HEK293 (cell line): Measurements from ENCODE around the gene TARS2.
A peak's percentile ranks its signal among the peaks of the same experiment; 100 is the strongest.

Source experiments
- FEZF1 ChIP-seq: fragments of 450-650 bp; formaldehyde crosslinking; IDR thresholded peaks from 2 replicates; pipeline ENCODE4 v1.5.1; 2016; ENCODE audit warnings: missing biosample characterization, missing genetic modification characterization
- KLF9 ChIP-seq: fragments of 450-650 bp; formaldehyde crosslinking; IDR thresholded peaks from 2 replicates; pipeline ENCODE4 v1.5.1; 2016; ENCODE audit warnings: missing biosample characterization, missing genetic modification characterization, low read depth
- TRIM28 ChIP-seq: IDR thresholded peaks from 2 replicates; pipeline ENCODE4 v1.6.1; 2011; ENCODE audit warnings: low read length, control low read depth, borderline replicate concordance
- WT1 ChIP-seq: fragments of 450-650 bp; formaldehyde crosslinking; IDR thresholded peaks from 2 replicates; pipeline ENCODE4 v1.5.1; 2016; ENCODE audit warnings: missing biosample characterization, missing genetic modification characterization
- ZBTB48 ChIP-seq: fragments of 450-650 bp; formaldehyde crosslinking; IDR thresholded peaks from 2 replicates; pipeline ENCODE4 v1.5.1; 2016; ENCODE audit warnings: missing biosample characterization, missing genetic modification characterization
- ZBTB8A ChIP-seq: fragments of 450-650 bp; formaldehyde crosslinking; IDR thresholded peaks from 2 replicates; pipeline ENCODE4 v1.5.1; 2016; ENCODE audit warnings: missing biosample characterization, missing genetic modification characterization
- ZEB2 ChIP-seq: fragments of 450-650 bp; formaldehyde crosslinking; IDR thresholded peaks from 2 replicates; pipeline ENCODE4 v1.5.1; 2016; ENCODE audit warnings: missing biosample characterization, missing genetic modification characterization
- ZNF157 ChIP-seq: fragments of 450-650 bp; formaldehyde crosslinking; IDR thresholded peaks from 2 replicates; pipeline ENCODE4 v1.5.1; 2016; ENCODE audit warnings: missing biosample characterization, missing genetic modification characterization
- ZNF335 ChIP-seq: fragments of 450-650 bp; formaldehyde crosslinking; conservative IDR thresholded peaks from 2 replicates; pipeline ENCODE4 v1.5.1; 2016; ENCODE audit warnings: missing biosample characterization, missing genetic modification characterization
- ZNF394 ChIP-seq: fragments of 450-650 bp; formaldehyde crosslinking; IDR thresholded peaks from 2 replicates; pipeline ENCODE4 v1.5.1; 2016; ENCODE audit warnings: missing biosample characterization, missing genetic modification characterization, mild to moderate bottlenecking, moderate library complexity, borderline replicate concordance
- ZNF423 ChIP-seq: fragments of 450-650 bp; formaldehyde crosslinking; IDR thresholded peaks from 2 replicates; pipeline ENCODE4 v1.5.1; 2016; ENCODE audit warnings: missing biosample characterization, missing genetic modification characterization
- ZNF501 ChIP-seq: fragments of 450-650 bp; formaldehyde crosslinking; IDR thresholded peaks from 2 replicates; pipeline ENCODE4 v1.5.1; 2016; ENCODE audit warnings: missing biosample characterization, missing genetic modification characterization
- ZNF510 ChIP-seq: fragments of 450-650 bp; formaldehyde crosslinking; IDR thresholded peaks from 2 replicates; pipeline ENCODE4 v1.5.1; 2018; ENCODE audit warnings: mild to moderate bottlenecking, missing genetic modification characterization, missing biosample characterization; ENCODE audit not compliant: insufficient replicate concordance
- ZNF529 ChIP-seq: fragments of 450-650 bp; formaldehyde crosslinking; IDR thresholded peaks from 2 replicates; pipeline ENCODE4 v1.5.1; 2017; ENCODE audit warnings: missing genetic modification characterization, missing biosample characterization; ENCODE audit not compliant: insufficient replicate concordance
- ZNF558 ChIP-seq: fragments of 450-650 bp; formaldehyde crosslinking; IDR thresholded peaks from 2 replicates; pipeline ENCODE4 v1.5.1; 2016; ENCODE audit warnings: missing biosample characterization, missing genetic modification characterization
- ZNF580 ChIP-seq: fragments of 450-650 bp; formaldehyde crosslinking; IDR thresholded peaks from 2 replicates; pipeline ENCODE4 v1.5.1; 2016; ENCODE audit warnings: missing biosample characterization, missing genetic modification characterization
- ZNF600 ChIP-seq: fragments of 450-650 bp; formaldehyde crosslinking; IDR thresholded peaks from 2 replicates; pipeline ENCODE4 v1.5.1; 2016; ENCODE audit warnings: missing biosample characterization, missing genetic modification characterization
- ZNF639 ChIP-seq: fragments of 450-650 bp; formaldehyde crosslinking; IDR thresholded peaks from 2 replicates; pipeline ENCODE4 v1.5.1; 2016; ENCODE audit warnings: missing biosample characterization, missing genetic modification characterization
- ZNF664 ChIP-seq: fragments of 450-650 bp; formaldehyde crosslinking; IDR thresholded peaks from 2 replicates; pipeline ENCODE4 v1.5.1; 2016; ENCODE audit warnings: missing biosample characterization, missing genetic modification characterization
- ZNF777 ChIP-seq: fragments of 450-650 bp; formaldehyde crosslinking; IDR thresholded peaks from 2 replicates; pipeline ENCODE4 v1.5.1; 2017; ENCODE audit warnings: missing biosample characterization, missing genetic modification characterization, borderline replicate concordance
- TF ChIP-seq, protein P1 (sequence below): fragments of 450-650 bp; formaldehyde crosslinking; conservative IDR thresholded peaks from 2 replicates; pipeline ENCODE4 v1.5.1; 2016; ENCODE audit warnings: low read depth, missing biosample characterization, missing genetic modification characterization
- TF ChIP-seq, protein P2 (sequence below): fragments of 450-650 bp; formaldehyde crosslinking; IDR thresholded peaks from 2 replicates; pipeline ENCODE4 v1.5.1; 2016; ENCODE audit warnings: missing biosample characterization, missing genetic modification characterization
- TF ChIP-seq, protein P3 (sequence below): fragments of 450-650 bp; formaldehyde crosslinking; optimal IDR thresholded peaks from 2 replicates; pipeline ENCODE3; 2016; ENCODE audit warnings: missing biosample characterization, mild to moderate bottlenecking, missing genetic modification characterization

The TARS2 gene

GRCh38 chr1:150486966-150487762, at the start of gene TARS2 (continued):
- TF ChIP-seq ZNF580 (peak; percentile 98), ZNF423 (no peak), ZNF664 (tag by site-specific recombination) (0 out of 2 replicates have a peak, but pooled peaks have one; percentile 62), ZEB2 (tag by site-specific recombination) (peak; percentile 89), ZNF394 (tag by site-specific recombination) (peak; percentile 99), ZNF639 (tag by site-specific recombination) (peak; percentile 91), ZNF157 (tag by site-specific recombination) (no peak), ZNF510 (tag by site-specific recombination) (no peak), ZNF558 (peak; percentile 76; the same call in 1 of the 2 replicates), ZNF335 (tag by site-specific recombination) (0 out of 2 replicates have a peak, but pooled peaks have one; percentile 92), WT1 (no peak; the same call in 1 of the 2 replicates), ZBTB48 (tag by site-specific recombination) (peak; percentile 72), ZNF529 (tag by site-specific recombination) (no peak), KLF9 (peak; percentile 37; the same call in 1 of the 2 replicates), FEZF1 (tag by site-specific recombination) (peak; percentile 47; the same call in 1 of the 2 replicates), ZNF600 (tag by site-specific recombination) (peak; percentile 91; the same call in 1 of the 2 replicates), TRIM28 (peak; percentile 98), ZNF777 (tag by site-specific recombination) (no peak; the same call in 1 of the 2 replicates), ZNF501 (tag by site-specific recombination) (peak; percentile 99), ZBTB8A (tag by site-specific recombination) (peak; percentile 65)
- TF ChIP-seq, protein P1, sequence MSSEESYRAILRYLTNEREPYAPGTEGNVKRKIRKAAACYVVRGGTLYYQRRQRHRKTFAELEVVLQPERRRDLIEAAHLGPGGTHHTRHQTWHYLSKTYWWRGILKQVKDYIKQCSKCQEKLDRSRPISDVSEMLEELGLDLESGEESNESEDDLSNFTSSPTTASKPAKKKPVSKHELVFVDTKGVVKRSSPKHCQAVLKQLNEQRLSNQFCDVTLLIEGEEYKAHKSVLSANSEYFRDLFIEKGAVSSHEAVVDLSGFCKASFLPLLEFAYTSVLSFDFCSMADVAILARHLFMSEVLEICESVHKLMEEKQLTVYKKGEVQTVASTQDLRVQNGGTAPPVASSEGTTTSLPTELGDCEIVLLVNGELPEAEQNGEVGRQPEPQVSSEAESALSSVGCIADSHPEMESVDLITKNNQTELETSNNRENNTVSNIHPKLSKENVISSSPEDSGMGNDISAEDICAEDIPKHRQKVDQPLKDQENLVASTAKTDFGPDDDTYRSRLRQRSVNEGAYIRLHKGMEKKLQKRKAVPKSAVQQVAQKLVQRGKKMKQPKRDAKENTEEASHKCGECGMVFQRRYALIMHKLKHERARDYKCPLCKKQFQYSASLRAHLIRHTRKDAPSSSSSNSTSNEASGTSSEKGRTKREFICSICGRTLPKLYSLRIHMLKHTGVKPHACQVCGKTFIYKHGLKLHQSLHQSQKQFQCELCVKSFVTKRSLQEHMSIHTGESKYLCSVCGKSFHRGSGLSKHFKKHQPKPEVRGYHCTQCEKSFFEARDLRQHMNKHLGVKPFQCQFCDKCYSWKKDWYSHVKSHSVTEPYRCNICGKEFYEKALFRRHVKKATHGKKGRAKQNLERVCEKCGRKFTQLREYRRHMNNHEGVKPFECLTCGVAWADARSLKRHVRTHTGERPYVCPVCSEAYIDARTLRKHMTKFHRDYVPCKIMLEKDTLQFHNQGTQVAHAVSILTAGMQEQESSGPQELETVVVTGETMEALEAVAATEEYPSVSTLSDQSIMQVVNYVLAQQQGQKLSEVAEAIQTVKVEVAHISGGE (tag by site-specific recombination) = peak; percentile 99
- TF ChIP-seq, protein P2, sequence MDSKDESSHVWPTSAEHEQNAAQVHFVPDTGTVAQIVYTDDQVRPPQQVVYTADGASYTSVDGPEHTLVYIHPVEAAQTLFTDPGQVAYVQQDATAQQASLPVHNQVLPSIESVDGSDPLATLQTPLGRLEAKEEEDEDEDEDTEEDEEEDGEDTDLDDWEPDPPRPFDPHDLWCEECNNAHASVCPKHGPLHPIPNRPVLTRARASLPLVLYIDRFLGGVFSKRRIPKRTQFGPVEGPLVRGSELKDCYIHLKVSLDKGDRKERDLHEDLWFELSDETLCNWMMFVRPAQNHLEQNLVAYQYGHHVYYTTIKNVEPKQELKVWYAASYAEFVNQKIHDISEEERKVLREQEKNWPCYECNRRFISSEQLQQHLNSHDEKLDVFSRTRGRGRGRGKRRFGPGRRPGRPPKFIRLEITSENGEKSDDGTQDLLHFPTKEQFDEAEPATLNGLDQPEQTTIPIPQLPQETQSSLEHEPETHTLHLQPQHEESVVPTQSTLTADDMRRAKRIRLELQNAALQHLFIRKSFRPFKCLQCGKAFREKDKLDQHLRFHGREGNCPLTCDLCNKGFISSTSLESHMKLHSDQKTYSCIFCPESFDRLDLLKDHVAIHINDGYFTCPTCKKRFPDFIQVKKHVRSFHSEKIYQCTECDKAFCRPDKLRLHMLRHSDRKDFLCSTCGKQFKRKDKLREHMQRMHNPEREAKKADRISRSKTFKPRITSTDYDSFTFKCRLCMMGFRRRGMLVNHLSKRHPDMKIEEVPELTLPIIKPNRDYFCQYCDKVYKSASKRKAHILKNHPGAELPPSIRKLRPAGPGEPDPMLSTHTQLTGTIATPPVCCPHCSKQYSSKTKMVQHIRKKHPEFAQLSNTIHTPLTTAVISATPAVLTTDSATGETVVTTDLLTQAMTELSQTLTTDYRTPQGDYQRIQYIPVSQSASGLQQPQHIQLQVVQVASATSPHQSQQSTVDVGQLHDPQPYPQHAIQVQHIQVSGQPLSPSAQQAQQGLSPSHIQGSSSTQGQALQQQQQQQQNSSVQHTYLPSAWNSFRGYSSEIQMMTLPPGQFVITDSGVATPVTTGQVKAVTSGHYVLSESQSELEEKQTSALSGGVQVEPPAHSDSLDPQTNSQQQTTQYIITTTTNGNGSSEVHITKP (tag by site-specific recombination) = peak; percentile 92
- TF ChIP-seq, protein P3, sequence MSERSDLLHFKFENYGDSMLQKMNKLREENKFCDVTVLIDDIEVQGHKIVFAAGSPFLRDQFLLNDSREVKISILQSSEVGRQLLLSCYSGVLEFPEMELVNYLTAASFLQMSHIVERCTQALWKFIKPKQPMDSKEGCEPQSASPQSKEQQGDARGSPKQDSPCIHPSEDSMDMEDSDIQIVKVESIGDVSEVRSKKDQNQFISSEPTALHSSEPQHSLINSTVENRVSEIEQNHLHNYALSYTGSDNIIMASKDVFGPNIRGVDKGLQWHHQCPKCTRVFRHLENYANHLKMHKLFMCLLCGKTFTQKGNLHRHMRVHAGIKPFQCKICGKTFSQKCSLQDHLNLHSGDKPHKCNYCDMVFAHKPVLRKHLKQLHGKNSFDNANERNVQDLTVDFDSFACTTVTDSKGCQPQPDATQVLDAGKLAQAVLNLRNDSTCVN = peak; percentile 25
